Endothelial cell of umbilical vein (primary cell): ENCODE measurements around the gene RHOXF2. TPM values are rescaled to one million over a fixed set of nuclear protein-coding genes. Genes with fewer than 3 reads are reported as not detected.
"Not testable (repeated sequence)": the region's sequence is repeated elsewhere in the genome, so short reads cannot be mapped to it uniquely, and the experiment has no call there.

Source experiments
- Bru-seq: library from RNA; stranded (reverse); fragments of 400-500 nt; gene quantifications from one replicate; lab custom pipeline; 2021; lab: Mats Ljungman, UMichigan
- BruChase-seq, 2 experiments: library from RNA; stranded (reverse); fragments of 400-500 nt; gene quantifications; one replicate each; lab custom pipeline; 2021; lab: Mats Ljungman, UMichigan
- BruUV-seq: library from RNA; stranded (reverse); fragments of 400-500 nt; replicated peaks from 2 replicates; lab custom pipeline; 2021; lab: Mats Ljungman, UMichigan
- CTCF ChIA-PET: fragments of 300-600, 350-600 bp; sonication (Branson Sonifier 250); formaldehyde crosslinking; loops from one replicate; lab custom pipeline; 2021; ENCODE audit warnings: antibody characterized with exemption, inconsistent platforms; lab: Charles Lee
- POLR2A ChIA-PET: fragments of 300-600, 350-600 bp; sonication (Branson Sonifier 250); formaldehyde crosslinking; loops from one replicate; lab custom pipeline; 2021; ENCODE audit warnings: antibody characterized with exemption, inconsistent platforms; lab: Charles Lee
- DNase-seq: peaks from one replicate; pipeline ENCODE4 v3.0.0-alpha.2; 2011; ENCODE audit warnings: low read depth, low spot score
- FAIRE-seq: peaks from 2 replicates; lab custom pipeline; 2011; peaks lifted over from hg19 to GRCh38; lab: Jason Lieb, UNC
- H2AFZ ChIP-seq: 2 replicates; pipeline ENCODE4 v1.6.0; 2012; ENCODE audit warnings: low read depth, low read length, control low read depth, inconsistent platforms
- H3K27ac ChIP-seq: 2 replicates; pipeline ENCODE4 v1.5.1; 2011; ENCODE audit warnings: low read depth, mild to moderate bottlenecking, control low read depth, low read length, moderate library complexity; ENCODE audit not compliant: insufficient read depth
- H3K27me3 ChIP-seq, 2 experiments: 2 replicates each; pipeline versions ENCODE4 v1.6.0 to v1.6.1; 2011; ENCODE audit warnings: low read length in 2 of 2, mixed read lengths in 1 of 2; ENCODE audit not compliant: control insufficient read depth in 2 of 2, insufficient read depth in 2 of 2
- H3K36me3 ChIP-seq, 2 experiments: 2 replicates in 1 of 2; 3 replicates in 1 of 2; pipeline ENCODE4 v1.5.1; 2011; ENCODE audit warnings: low read length in 2 of 2, mild to moderate bottlenecking in 1 of 2, moderate library complexity in 1 of 2; ENCODE audit not compliant: control insufficient read depth in 2 of 2, insufficient read depth in 2 of 2; ENCODE audit errors: extremely low read depth in 1 of 2
- H3K4me1 ChIP-seq: 3 replicates; pipeline ENCODE4 v1.5.1; 2011; ENCODE audit warnings: mild to moderate bottlenecking, low read length; ENCODE audit not compliant: control insufficient read depth, insufficient read depth; ENCODE audit errors: extremely low read depth
- H3K4me2 ChIP-seq: 2 replicates; pipeline ENCODE4 v1.6.1; 2011; ENCODE audit warnings: low read length, control low read depth, mixed read lengths; ENCODE audit not compliant: insufficient read depth
- H3K4me3 ChIP-seq, 3 experiments: fragments of 200-600 bp in 1 of 3; sonication (generic), shearing (Covaris generic) in 1 of 3; replicated peaks in 1 of 3; 2 replicates each; pipeline ENCODE4 v1.5.1; 2011 to 2016; ENCODE audit warnings: control low read depth in 3 of 3, low read length in 3 of 3, mild to moderate bottlenecking in 2 of 3, inconsistent platforms in 1 of 3, low read depth in 1 of 3, moderate library complexity in 1 of 3; ENCODE audit not compliant: insufficient read depth in 1 of 3
- H3K79me2 ChIP-seq: 2 replicates; pipeline ENCODE4 v1.6.0; 2012; ENCODE audit warnings: low read length, inconsistent platforms; ENCODE audit not compliant: control insufficient read depth, insufficient read depth
- H3K9ac ChIP-seq: replicated peaks from 2 replicates; pipeline ENCODE3; 2011; ENCODE audit warnings: low read length, control low read depth; ENCODE audit not compliant: insufficient read depth; ENCODE audit errors: extremely low read depth
- H3K9me1 ChIP-seq: replicated peaks from 3 replicates; pipeline ENCODE4 v1.6.0; 2011; ENCODE audit warnings: mild to moderate bottlenecking, low read length; ENCODE audit not compliant: control insufficient read depth, insufficient read depth; ENCODE audit errors: extremely low read depth
- H3K9me3 ChIP-seq: replicated peaks from 2 replicates; pipeline ENCODE4 v1.5.1; 2012; ENCODE audit warnings: low read length, inconsistent platforms; ENCODE audit not compliant: control insufficient read depth, insufficient read depth
- H4K20me1 ChIP-seq: replicated peaks from 2 replicates; pipeline ENCODE3; 2011; ENCODE audit warnings: mild to moderate bottlenecking, low read length; ENCODE audit not compliant: control insufficient read depth, insufficient read depth; ENCODE audit errors: extremely low read depth
- EZH2 ChIP-seq: IDR thresholded peaks from 2 replicates; pipeline ENCODE4 v1.6.1; 2012; ENCODE audit warnings: borderline replicate concordance, low read depth, mild to moderate bottlenecking, moderate library complexity, low read length, inconsistent platforms; ENCODE audit not compliant: severe bottlenecking
- FOS ChIP-seq: IDR thresholded peaks from 2 replicates; pipeline ENCODE4 v1.6.1; 2011; ENCODE audit warnings: mild to moderate bottlenecking, low read length, moderate library complexity, borderline replicate concordance; ENCODE audit not compliant: insufficient read depth
- GATA2 ChIP-seq: IDR thresholded peaks from 2 replicates; pipeline ENCODE4 v1.7.0; 2011; ENCODE audit warnings: low read depth, mild to moderate bottlenecking, moderate library complexity, mixed read lengths, low read length; ENCODE audit not compliant: insufficient read length, insufficient read depth
- MYC ChIP-seq: IDR thresholded peaks from one replicate; pipeline ENCODE4 v1.6.1; 2011; ENCODE audit warnings: mild to moderate bottlenecking, low read depth, low read length
- POLR2A ChIP-seq: IDR thresholded peaks from 2 replicates; pipeline ENCODE4 v1.6.1; 2012; ENCODE audit warnings: low read depth, mild to moderate bottlenecking, control low read depth, low read length
- dilution Hi-C: fragments of 300-500 bp; cut with MboI; formaldehyde crosslinking; loops from one replicate; pipeline ENCODE4 v1.15.0; 2019; ENCODE audit warnings: low sequenced_read_pairs; ENCODE audit not compliant: extremely low pct_ligation_motif_present
- intact Hi-C: fragments of 100-400 bp; cut with micrococcal nuclease; formaldehyde crosslinking; loops from one replicate; pipeline ENCODE4 v1.10.0; 2022
- long read RNA-seq: library from polyadenylated mRNA; stranded (forward); transcript quantifications from one replicate; pipeline ENCODE4 v2.0.0, GENCODE V29; 2021
- polyA minus RNA-seq, 3 experiments: library from RNA; depleted of rRNA, polyadenylated mRNA; stranded (reverse); fragments of >200 nt; gene quantifications; 1 replicate in 1 of 3; 2 replicates in 2 of 3; pipeline ENCODE4 v1.2.3, GENCODE V29; 2011
- polyA plus RNA-seq, 4 experiments: library from polyadenylated mRNA; depleted of rRNA in 3 of 4; stranded (reverse) in 3 of 4; unstranded in 1 of 4; fragments of >200 nt; gene quantifications; 2 replicates each; pipeline versions ENCODE4 v1.2.1 to v1.2.3, GENCODE V29; 2011 to 2012; ENCODE audit warnings: missing spikeins in 1 of 4
- total RNA-seq: library from RNA; stranded (reverse); gene quantifications from 2 replicates; pipeline ENCODE4 v1.2.3, GENCODE V29; 2021
- TF ChIP-seq, protein P1 (sequence below): IDR thresholded peaks from 2 replicates; pipeline ENCODE4 v1.6.1; 2011; ENCODE audit not compliant: insufficient read depth, insufficient read length

The RHOXF2 gene, protein sequence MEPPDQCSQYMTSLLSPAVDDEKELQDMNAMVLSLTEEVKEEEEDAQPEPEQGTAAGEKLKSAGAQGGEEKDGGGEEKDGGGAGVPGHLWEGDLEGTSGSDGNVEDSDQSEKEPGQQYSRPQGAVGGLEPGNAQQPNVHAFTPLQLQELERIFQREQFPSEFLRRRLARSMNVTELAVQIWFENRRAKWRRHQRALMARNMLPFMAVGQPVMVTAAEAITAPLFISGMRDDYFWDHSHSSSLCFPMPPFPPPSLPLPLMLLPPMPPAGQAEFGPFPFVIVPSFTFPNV
- total RNA-seq (not detected in 2 replicates), polyA plus RNA-seq (not detected in 2 replicates), polyA minus RNA-seq (3.7 and 9.8 TPM in 2 replicates), Bru-seq, nascent RNA (not detected), BruChase-seq, experiment 1, labeled RNA remaining after a 6-hour chase (not detected), BruChase-seq, experiment 2, labeled RNA remaining after a 2-hour chase (not detected)
- not detected in 2 replicates for polyA plus RNA-seq (2011; cell fraction: cytosol; rRNA removed)
- not detected in 2 replicates for polyA plus RNA-seq (2011; cell fraction: nucleus; rRNA removed)
- not detected in 2 replicates for polyA plus RNA-seq (2012)
- polyA minus RNA-seq (2011; cell fraction: cytosol; rRNA and poly(A)+ RNA removed) = not detected
- polyA minus RNA-seq (2011; cell fraction: nucleus; rRNA and poly(A)+ RNA removed) = not detected in 2 replicates
- long read RNA-seq = 0 reads

DNA sequence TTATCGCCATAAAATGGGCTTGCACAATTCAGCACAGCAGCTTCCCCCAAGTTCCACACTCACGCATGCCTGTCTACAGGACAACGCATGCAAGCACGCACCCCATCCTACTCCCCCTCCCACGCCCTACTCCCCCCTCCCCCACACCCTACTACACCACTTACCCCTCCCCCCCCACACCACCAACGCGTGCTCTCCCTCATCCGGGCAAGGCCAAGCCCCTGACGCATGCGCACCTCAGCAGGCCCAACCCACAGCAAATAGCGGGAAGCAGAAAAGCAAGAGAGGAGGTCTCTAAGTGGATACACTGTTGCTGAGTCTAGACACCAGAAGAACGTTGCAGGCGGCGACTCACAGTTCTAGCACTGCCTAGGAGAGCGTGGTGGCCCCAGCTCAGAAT is at the start of gene RHOXF2:
Gene RHOXF2 (plus strand): TSS at position 301 of the 400 bp plus-strand sequence. CDS start 138 bp downstream, outside the sequence.
- H3K9me1 ChIP-seq, H3K4me3 ChIP-seq, H2AFZ ChIP-seq, POLR2A ChIA-PET, H3K9me3 ChIP-seq, H3K9ac ChIP-seq, H3K36me3 ChIP-seq, dilution Hi-C loops, CTCF ChIA-PET, FAIRE-seq, H3K27me3 ChIP-seq, H3K4me1 ChIP-seq, BruUV-seq, H3K79me2 ChIP-seq, H4K20me1 ChIP-seq, DNase-seq, H3K27ac ChIP-seq, H3K4me2 ChIP-seq, intact Hi-C loops: not testable (repeated sequence)

DNA sequence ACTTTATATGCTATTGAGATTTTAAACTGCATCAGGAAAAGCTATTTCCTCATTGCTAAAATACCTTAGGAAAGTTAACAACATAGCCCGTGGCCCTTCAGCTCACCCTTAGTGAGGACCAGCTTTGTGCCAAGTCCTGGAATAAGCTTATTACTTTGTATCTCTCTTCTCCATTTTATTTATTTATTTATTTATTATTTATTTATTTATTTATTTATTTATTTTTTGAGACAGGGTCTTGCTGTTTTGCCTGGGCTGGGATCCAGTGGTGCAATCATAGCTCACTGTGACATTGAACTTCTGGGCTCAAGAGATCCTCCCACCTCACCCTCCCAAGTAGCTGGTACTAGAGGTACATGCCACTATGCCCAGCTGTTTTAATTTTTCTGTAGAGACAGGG is 49.0 kb upstream of the RHOXF2 start:
- Histone ChIP-seq H3K4me2 (no peak overlapping the region), H3K4me1 (no peaks in the 10 kb centered on the region), H3K9me1 (no peaks in the 10 kb centered on the region), H3K79me2 (no peaks in the 10 kb centered on the region), H3K27ac (no peak overlapping the region), H3K9me3 (no peaks in the 10 kb centered on the region), H3K4me3 (no peak overlapping the region), H2AFZ (no peak overlapping the region), H3K27me3 (no peaks in the 10 kb centered on the region), H4K20me1 (no peaks in the 10 kb centered on the region), H3K36me3 (no peaks in the 10 kb centered on the region), H3K9ac (no peak overlapping the region)
- intact Hi-C loops = no loop called here
- FAIRE-seq (no peak), DNase-seq (no peak)
- ChIA-PET POLR2A (no interaction called here), CTCF (no interaction called here)
- no peak for TF ChIP-seq GATA2
- TF ChIP-seq, protein P1, sequence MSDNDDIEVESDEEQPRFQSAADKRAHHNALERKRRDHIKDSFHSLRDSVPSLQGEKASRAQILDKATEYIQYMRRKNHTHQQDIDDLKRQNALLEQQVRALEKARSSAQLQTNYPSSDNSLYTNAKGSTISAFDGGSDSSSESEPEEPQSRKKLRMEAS = no peak
- no peak for TF ChIP-seq FOS
- no peak for TF ChIP-seq MYC
- no peak for TF ChIP-seq EZH2
- no peak for TF ChIP-seq POLR2A
- BruUV-seq = no TSS peak
- dilution Hi-C loops = no loop called here
